GM06990 (cell line): ENCODE results near the gene ATG10.

ENCODE experiments used
- DNase-seq: peaks from one replicate; pipeline ENCODE4 v3.0.0-alpha.2; 2011; ENCODE audit not compliant: insufficient read length; ENCODE audit errors: extremely low read depth
- H3K27me3 ChIP-seq: replicated peaks from 2 replicates; pipeline ENCODE4 v1.6.0; 2011; ENCODE audit warnings: low read length; ENCODE audit not compliant: control insufficient read depth, insufficient read depth
- H3K36me3 ChIP-seq: 2 replicates; pipeline ENCODE4 v1.5.1; 2011; ENCODE audit warnings: low read length; ENCODE audit not compliant: control insufficient read depth, insufficient read depth
- H3K4me3 ChIP-seq: replicated peaks from 2 replicates; pipeline ENCODE4 v1.5.1; 2011; ENCODE audit warnings: low read depth, mild to moderate bottlenecking, control low read depth, low read length
- TF ChIP-seq, protein P1 (sequence below): IDR thresholded peaks from 2 replicates; pipeline ENCODE4 v1.5.1; 2011; ENCODE audit warnings: low read length, control low read depth, mild to moderate bottlenecking, inconsistent platforms; ENCODE audit not compliant: insufficient read depth, poor library complexity, severe bottlenecking

The ATG10 gene

DNA sequence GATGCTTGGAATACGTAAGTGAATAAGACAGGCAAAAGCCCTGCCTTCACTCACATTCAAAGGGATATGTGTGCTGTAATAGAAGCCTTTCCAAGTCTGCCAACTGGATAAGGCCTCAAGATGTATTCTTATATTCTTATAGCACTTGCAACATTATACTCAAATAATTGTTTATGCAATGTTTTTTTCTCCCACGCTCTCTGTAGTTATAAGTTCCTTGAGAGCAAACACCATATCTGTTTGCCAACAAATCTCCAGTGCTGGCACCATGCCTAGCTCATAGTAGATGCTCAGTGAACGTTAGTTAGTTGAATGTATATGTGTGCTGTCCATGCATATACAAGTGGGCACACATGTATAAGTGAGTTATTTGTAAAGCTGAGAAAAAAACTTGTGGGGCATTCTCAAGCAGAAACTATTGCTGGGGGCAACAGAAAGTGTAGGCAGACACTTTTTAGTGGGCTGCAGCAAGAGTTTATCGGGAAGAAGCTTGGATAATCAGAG, 181.2 kb downstream of the ATG10 start:
- TF ChIP-seq, protein P1, sequence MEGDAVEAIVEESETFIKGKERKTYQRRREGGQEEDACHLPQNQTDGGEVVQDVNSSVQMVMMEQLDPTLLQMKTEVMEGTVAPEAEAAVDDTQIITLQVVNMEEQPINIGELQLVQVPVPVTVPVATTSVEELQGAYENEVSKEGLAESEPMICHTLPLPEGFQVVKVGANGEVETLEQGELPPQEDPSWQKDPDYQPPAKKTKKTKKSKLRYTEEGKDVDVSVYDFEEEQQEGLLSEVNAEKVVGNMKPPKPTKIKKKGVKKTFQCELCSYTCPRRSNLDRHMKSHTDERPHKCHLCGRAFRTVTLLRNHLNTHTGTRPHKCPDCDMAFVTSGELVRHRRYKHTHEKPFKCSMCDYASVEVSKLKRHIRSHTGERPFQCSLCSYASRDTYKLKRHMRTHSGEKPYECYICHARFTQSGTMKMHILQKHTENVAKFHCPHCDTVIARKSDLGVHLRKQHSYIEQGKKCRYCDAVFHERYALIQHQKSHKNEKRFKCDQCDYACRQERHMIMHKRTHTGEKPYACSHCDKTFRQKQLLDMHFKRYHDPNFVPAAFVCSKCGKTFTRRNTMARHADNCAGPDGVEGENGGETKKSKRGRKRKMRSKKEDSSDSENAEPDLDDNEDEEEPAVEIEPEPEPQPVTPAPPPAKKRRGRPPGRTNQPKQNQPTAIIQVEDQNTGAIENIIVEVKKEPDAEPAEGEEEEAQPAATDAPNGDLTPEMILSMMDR, result no peak
- Histone ChIP-seq H3K4me3 (no peak overlapping the region), H3K27me3 (no peaks in the 10 kb centered on the region)

DNA sequence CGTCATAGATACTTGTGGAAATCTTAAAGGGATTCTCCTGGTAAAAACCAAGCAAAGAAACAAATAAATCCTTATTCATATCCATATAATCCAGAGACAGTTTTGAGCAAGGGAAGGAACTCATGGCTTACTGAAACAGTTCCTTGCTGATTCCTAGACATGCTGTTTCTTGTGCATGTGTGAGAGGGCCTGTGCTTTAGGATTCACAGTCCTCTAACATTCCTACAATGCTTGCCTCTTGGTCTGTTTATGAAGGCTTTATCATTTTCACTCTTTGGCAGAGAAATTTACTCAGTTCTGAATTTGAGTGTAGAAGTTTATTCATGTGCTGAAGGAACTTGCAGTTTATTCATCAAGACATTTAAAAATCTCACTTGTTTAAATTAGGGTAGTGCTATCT, 183.0 kb downstream of the ATG10 start:
- TF ChIP-seq, protein P1, result no peak
- Histone ChIP-seq H3K27me3 (no peaks in the 10 kb centered on the region), H3K4me3 (no peak overlapping the region), H3K36me3 (no peaks in the 10 kb centered on the region)
- no peak for DNase-seq

More for the DNA sequence above, 181.2 kb downstream of the ATG10 start:
- no peaks in the 10 kb centered on the region for H3K36me3 ChIP-seq
- DNase-seq, result no peak

DNA sequence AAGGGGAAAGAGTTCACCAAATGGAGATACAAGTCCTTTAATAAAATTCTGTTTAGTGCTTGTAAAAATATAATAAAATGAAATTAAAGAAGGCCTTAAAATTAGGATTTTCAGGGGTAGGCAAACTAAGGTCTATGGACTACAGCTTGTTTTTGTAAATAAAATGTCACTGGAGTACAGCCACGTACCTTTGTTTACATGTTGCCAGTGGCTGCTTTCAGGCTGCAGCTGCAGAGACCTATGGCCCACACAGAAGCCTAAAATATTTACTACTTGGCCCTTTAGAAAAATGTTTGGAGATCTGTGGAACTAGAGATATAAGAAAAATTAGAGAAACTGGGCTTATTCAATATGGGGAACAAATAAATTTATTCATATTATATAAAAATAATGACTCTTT, 183.5 kb downstream of the ATG10 start:
- H3K36me3 ChIP-seq, result no peaks in the 10 kb centered on the region
- TF ChIP-seq, protein P1, result no peak
- H3K4me3 ChIP-seq, result no peak overlapping the region
- DNase-seq, result no peak
- H3K27me3 ChIP-seq, result no peaks in the 10 kb centered on the region

DNA sequence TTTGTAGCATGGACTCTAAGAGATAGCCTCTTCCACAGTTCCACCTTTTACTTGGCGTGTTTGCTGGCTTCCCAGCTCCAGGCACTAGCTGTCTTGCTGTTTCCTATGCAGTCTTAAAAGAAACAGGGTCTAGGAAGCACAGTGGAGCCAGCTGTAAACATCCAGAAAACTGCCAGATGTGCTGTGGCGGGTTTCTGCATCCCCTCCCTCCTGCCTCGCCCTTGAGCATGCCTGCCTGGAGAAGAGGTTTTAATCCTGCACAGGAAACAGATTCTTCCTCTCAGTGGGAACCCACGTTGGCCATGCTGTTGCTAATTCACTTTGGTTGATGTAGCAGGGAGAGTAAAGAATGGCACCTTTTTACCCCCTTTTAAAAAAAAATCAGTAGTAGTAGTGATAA, 185.1 kb downstream of the ATG10 start:
- DNase-seq, result no peak
- no peaks in the 10 kb centered on the region for H3K27me3 ChIP-seq
- H3K4me3 ChIP-seq, result no peak overlapping the region
- no peaks in the 10 kb centered on the region for H3K36me3 ChIP-seq
- TF ChIP-seq, protein P1, result no peak

DNA sequence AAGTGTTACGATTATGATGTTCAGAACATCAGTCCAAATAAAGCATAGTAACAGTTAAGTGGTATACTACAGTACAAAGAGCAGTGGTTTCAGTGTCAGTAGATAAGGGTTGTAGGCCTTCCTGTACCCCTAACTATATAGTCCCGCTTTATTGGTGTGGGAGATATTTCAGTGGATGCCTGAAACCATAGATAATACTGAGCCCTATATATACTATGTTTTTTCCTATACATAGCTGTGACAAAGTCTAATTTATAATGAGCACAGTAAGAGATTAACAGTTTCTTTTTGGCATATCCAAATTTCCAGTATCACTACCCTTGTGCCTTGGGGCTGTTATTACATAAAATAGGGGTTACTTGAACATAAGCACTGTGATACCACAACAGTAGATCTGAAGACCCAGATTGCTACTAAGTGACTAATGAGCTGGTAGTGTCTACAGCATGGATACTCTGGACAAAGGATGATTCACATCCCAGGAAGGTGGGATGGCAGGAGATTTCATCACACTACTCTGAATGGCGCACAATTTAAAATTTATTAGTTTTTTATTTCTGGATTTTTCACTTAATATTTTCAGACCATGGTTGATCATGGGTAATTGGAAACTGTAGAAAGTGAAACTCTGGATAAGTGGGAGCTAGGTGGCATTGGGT, 187.1 kb downstream of the ATG10 start:
- TF ChIP-seq, protein P1, result no peak
- Histone ChIP-seq H3K27me3 (no peaks in the 10 kb centered on the region), H3K4me3 (no peak overlapping the region), H3K36me3 (no peaks in the 10 kb centered on the region)
- no peak for DNase-seq
